ENCODE data around the gene TRIM77.
"Not testable (repeated sequence)": the region's sequence is repeated elsewhere in the genome, so short reads cannot be mapped to it uniquely, and the experiment has no call there.

GRCh38 chr11:89668158-89668557 is 41.9 kb upstream of the TRIM77 start:
- not testable (repeated sequence) for TF ChIP-seq EZH2 (IDR thresholded peaks at IDR 0.05; ENCODE audit: insufficient read depth, poor library complexity, severe bottlenecking); EZH2phosphoT487 (IDR thresholded peaks at IDR 0.05; ENCODE audit: insufficient read depth, low read depth)

All from GM23248 (cell line).